ENCODE measurements around the gene TLX1. TPM values are rescaled to one million over a fixed set of nuclear protein-coding genes. Genes with fewer than 3 reads are reported as not detected.
A peak's percentile ranks its signal among the peaks of the same experiment; 100 is the strongest.

TLX1 gene
- total RNA-seq, 1 donor from 2014 or later = not detected

GRCh38 chr10:101112799-101113594 lies 18.1 kb upstream of the TLX1 start:
- DNase-seq (no peak), ATAC-seq (no peak)
- H3K36me3 ChIP-seq = no peaks in the 10 kb centered on the region
- H3K9me3 ChIP-seq = no peaks in the 10 kb centered on the region
- H3K27me3 ChIP-seq = peaks cover 52% of the 10 kb centered on the region
- TF ChIP-seq CTCF (IDR thresholded peaks at IDR 0.05) = no peak
- intact Hi-C loops (cut with DNase I) = no loop called here
- no peak overlapping the region for H3K27ac ChIP-seq
- no peak overlapping the region for H3K4me3 ChIP-seq
- H3K4me1 ChIP-seq = no peaks in the 10 kb centered on the region

DNA sequence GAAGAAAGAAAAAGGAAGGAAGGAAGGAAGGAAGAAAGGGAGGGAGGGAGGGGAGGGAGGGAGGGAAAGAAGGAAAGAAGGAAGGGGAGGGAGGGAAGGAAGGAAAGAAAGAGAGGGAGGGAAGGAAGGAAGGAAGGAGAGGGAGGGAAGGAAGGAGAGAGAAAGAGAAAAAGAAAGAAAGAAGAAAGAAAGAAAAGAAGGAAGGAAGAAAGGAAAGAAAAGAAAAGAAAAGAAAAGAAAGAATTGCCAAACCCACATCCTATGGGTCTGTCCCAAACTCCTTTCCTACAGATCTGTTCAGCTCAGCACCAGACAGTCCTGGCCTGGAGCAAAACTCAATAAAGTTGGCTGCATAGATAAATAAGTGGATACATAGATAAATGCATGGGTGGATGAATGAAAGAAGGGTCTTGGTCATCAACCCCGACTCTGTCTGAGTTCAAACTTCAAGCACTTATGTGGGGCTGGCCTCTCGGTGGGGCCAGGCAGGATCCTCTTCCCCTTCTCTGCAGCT lies 17.2 kb upstream of the TLX1 start:
- H3K4me3 ChIP-seq = no peak overlapping the region
- no peak for TF ChIP-seq CTCF (IDR thresholded peaks at IDR 0.05)
- DNase-seq (no peak), ATAC-seq (no peak)
- H3K36me3 ChIP-seq = no peaks in the 10 kb centered on the region
- no peaks in the 10 kb centered on the region for H3K4me1 ChIP-seq
- intact Hi-C loops (cut with DNase I) = no loop called here
- H3K27me3 ChIP-seq = peaks cover 57% of the 10 kb centered on the region
- H3K27ac ChIP-seq = no peak overlapping the region
- H3K9me3 ChIP-seq = no peaks in the 10 kb centered on the region

DNA sequence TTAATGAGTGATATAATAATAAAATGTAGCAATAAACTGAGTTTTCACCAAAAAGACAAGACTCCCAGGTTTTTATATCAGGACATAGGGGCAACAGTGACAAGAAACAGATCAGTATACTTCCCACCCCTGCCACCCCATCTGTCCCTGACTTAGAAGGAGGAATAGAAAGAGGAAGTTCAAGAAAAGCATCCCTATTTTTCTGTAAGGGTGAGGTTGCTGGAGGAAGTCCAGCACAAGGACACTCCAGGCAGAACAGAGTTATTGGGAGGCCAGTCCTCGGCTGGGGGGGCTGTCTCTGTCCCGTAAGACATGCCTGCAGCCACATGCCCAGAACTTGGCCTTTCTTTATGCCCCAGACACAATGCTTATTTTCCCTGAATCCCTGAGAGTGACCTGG lies 16.5 kb upstream of the TLX1 start:
- peak; percentile 49 for ATAC-seq
- Histone ChIP-seq H3K4me3 (no peak overlapping the region), H3K9me3 (no peaks in the 10 kb centered on the region), H3K36me3 (no peaks in the 10 kb centered on the region), H3K27ac (no peak overlapping the region), H3K27me3 (peaks cover 56% of the 10 kb centered on the region), H3K4me1 (no peaks in the 10 kb centered on the region)
- no peak for TF ChIP-seq CTCF (IDR thresholded peaks at IDR 0.05)
- intact Hi-C loops (cut with DNase I) = no loop called here
- no peak for DNase-seq

DNA sequence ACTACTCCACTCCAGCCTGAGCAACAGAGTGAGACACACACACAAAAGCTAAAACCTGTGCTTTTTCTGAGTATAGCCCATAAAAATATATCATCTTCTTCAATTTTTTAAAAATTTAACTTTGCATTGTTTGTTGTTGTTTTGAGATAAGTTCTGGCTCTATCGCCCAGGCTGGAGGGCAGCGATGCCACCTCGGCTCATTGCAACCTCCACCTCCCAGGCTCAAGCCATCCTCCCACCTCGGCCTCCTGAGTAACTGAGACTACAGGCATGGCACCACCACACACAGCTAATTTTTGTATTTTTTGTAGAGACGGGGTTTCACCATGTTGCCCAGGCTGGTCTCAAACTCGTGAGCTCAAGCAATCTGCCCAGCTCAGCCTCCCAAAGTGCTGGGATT lies 14.3 kb upstream of the TLX1 start:
- TF ChIP-seq CTCF (IDR thresholded peaks at IDR 0.05) = no peak
- H3K36me3 ChIP-seq = no peaks in the 10 kb centered on the region
- DNase-seq = no peak
- no peak overlapping the region for H3K27ac ChIP-seq
- intact Hi-C loops (cut with DNase I) = no loop called here
- H3K27me3 ChIP-seq = peaks cover 65% of the 10 kb centered on the region
- H3K9me3 ChIP-seq = no peaks in the 10 kb centered on the region
- H3K4me1 ChIP-seq = peaks cover 6% of the 10 kb centered on the region
- ATAC-seq = no peak
- H3K4me3 ChIP-seq = no peak overlapping the region

DNA sequence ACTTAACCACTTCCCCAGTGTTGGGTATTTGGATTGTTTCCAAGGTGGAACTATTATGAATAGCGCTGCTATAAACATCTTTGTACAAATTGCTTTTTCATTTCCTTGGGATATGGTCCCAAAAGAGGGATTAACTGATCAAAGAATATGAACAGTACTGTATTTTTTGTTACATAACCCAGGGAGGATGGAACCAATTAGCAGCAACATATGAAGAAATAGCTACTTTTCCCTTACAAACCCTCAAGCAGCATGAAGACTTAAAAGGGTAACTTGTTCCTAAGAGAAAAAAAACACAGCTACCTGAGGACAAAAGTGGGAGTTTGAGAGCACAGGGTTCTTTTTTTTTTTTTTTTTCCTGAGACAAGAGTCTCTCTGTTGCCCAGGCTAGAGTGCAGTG lies 13.1 kb upstream of the TLX1 start:
- H3K4me3 ChIP-seq = no peak overlapping the region

More for the DNA sequence above, 13.1 kb upstream of the TLX1 start:
- H3K27ac ChIP-seq = no peak overlapping the region
- H3K27me3 ChIP-seq = peaks cover 65% of the 10 kb centered on the region
- no peaks in the 10 kb centered on the region for H3K9me3 ChIP-seq
- ATAC-seq = no peak
- TF ChIP-seq CTCF (IDR thresholded peaks at IDR 0.05) = no peak
- DNase-seq = no peak
- peaks cover 10% of the 10 kb centered on the region for H3K4me1 ChIP-seq
- intact Hi-C loops (cut with DNase I) = no loop called here
- H3K36me3 ChIP-seq = no peaks in the 10 kb centered on the region

Measured in upper lobe of right lung (tissue), 1 donor.